ENCODE measurements around the gene CRX.
"Not testable (repeated sequence)": the region's sequence is repeated elsewhere in the genome, so short reads cannot be mapped to it uniquely, and the experiment has no call there.

CRX gene

GRCh38 chr19:47860602-47861297 is 39.0 kb downstream of the CRX start:
- no peak for DNase-seq (ENCODE audit: extremely low spot score)
- ChIA-PET POLR2A (no interaction called here), CTCF (no interaction called here)
- TF ChIP-seq CTCF (IDR thresholded peaks at IDR 0.05; ENCODE audit: control extremely low read depth, extremely low read depth, low read depth, missing control alignments) = no peak

- no peak for TF ChIP-seq CTCF (IDR thresholded peaks at IDR 0.05; ENCODE audit: control extremely low read depth, extremely low read depth, low read depth, missing control alignments)
- CTCF ChIA-PET = no interaction called here
- POLR2A ChIA-PET = no interaction called here
- no peak for DNase-seq (ENCODE audit: extremely low spot score)
Observed at GRCh38 chr19:47861630-47862029, 39.9 kb downstream of the CRX start.

GRCh38 chr19:47863514-47863936 is 41.8 kb downstream of the CRX start:
- ChIA-PET POLR2A (no interaction called here), CTCF (interaction anchor here (0.9 to 3.4 kb wide), 19 partner anchors 9 to 134 kb away, joined by 3 to 11 read pairs (median 3); no protein-coding TSS in a partner anchor)
- peak; percentile 89 for DNase-seq (ENCODE audit: extremely low spot score)
- TF ChIP-seq CTCF (IDR thresholded peaks at IDR 0.05; ENCODE audit: control extremely low read depth, extremely low read depth, low read depth, missing control alignments) = peak; percentile 96

- ChIA-PET CTCF (interaction anchor here (0.9 to 3.4 kb wide), 4 partner anchors 9 to 100 kb away, joined by 3 to 10 read pairs (median 4); no protein-coding TSS in a partner anchor), POLR2A (interaction anchor here (0.6 kb wide), 1 partner anchor 226 kb away, joined by 3 read pairs; no protein-coding TSS in a partner anchor)
- no peak for DNase-seq (ENCODE audit: extremely low spot score)
- no peak for TF ChIP-seq CTCF (IDR thresholded peaks at IDR 0.05; ENCODE audit: control extremely low read depth, extremely low read depth, low read depth, missing control alignments)
Observed at GRCh38 chr19:47865166-47865565, 43.4 kb downstream of the CRX start.

GRCh38 chr19:47878906-47879305 is 57.2 kb downstream of the CRX start:
- DNase-seq (ENCODE audit: extremely low spot score) = no peak
- TF ChIP-seq CTCF (IDR thresholded peaks at IDR 0.05; ENCODE audit: control extremely low read depth, extremely low read depth, low read depth, missing control alignments) = no peak
- ChIA-PET CTCF (no interaction called here), POLR2A (interaction anchor here (0.6 kb wide), 1 partner anchor 221 kb away, joined by 10 read pairs; no protein-coding TSS in a partner anchor)

- DNase-seq (ENCODE audit: extremely low spot score); POLR2A ChIA-PET: not testable (repeated sequence)
- CTCF ChIA-PET = interaction anchor here (1.5 kb wide), 1 partner anchor 11 kb away, joined by 6 read pairs; no protein-coding TSS in a partner anchor
Observed at GRCh38 chr19:47879385-47879784, 57.6 kb downstream of the CRX start.

- TF ChIP-seq CTCF (IDR thresholded peaks at IDR 0.05; ENCODE audit: control extremely low read depth, extremely low read depth, low read depth, missing control alignments) = no peak
- no peak for DNase-seq (ENCODE audit: extremely low spot score)
- POLR2A ChIA-PET = no interaction called here
- CTCF ChIA-PET = interaction anchor here (0.9 kb wide), 1 partner anchor 13 kb away, joined by 4 read pairs; no protein-coding TSS in a partner anchor
Observed at GRCh38 chr19:47881757-47882156, 60.0 kb downstream of the CRX start.
